GM12864 (cell line): ENCODE results near the gene SLC6A3.

Experiments used
- DNase-seq: peaks from one replicate; pipeline ENCODE4 v3.0.0-alpha.2; 2011; ENCODE audit warnings: low read depth
- H3K4me3 ChIP-seq: 2 replicates; pipeline ENCODE4 v1.5.1; 2011; ENCODE audit warnings: mild to moderate bottlenecking, low read depth, low read length, control low read depth
- TF ChIP-seq, protein P1 (sequence below): IDR thresholded peaks from 2 replicates; pipeline ENCODE4 v1.5.1; 2011; ENCODE audit warnings: low read depth, mild to moderate bottlenecking, moderate library complexity, low read length, control low read depth, inconsistent platforms; ENCODE audit errors: missing control alignments

SLC6A3 gene

DNA sequence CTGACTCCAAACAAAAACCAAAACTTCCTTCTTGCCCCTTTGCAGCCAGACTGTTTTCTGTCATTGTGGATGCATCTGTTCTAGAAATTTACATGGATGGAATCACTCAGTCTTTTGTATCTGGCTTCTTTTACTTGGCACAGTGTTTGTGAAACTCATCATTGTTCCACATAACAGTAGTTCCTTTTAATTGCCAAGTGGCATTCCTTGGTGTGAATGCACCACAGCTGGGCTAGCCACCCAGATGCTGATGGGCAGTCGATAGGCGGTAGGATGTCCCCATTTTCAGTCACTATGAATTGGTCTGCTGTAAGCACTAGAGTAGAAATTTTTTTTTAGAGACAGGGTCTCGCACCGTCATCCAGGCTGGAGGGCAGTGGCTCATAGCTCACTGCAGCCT is 94.1 kb downstream of the SLC6A3 start:
- DNase-seq: no peak
- TF ChIP-seq, protein P1, sequence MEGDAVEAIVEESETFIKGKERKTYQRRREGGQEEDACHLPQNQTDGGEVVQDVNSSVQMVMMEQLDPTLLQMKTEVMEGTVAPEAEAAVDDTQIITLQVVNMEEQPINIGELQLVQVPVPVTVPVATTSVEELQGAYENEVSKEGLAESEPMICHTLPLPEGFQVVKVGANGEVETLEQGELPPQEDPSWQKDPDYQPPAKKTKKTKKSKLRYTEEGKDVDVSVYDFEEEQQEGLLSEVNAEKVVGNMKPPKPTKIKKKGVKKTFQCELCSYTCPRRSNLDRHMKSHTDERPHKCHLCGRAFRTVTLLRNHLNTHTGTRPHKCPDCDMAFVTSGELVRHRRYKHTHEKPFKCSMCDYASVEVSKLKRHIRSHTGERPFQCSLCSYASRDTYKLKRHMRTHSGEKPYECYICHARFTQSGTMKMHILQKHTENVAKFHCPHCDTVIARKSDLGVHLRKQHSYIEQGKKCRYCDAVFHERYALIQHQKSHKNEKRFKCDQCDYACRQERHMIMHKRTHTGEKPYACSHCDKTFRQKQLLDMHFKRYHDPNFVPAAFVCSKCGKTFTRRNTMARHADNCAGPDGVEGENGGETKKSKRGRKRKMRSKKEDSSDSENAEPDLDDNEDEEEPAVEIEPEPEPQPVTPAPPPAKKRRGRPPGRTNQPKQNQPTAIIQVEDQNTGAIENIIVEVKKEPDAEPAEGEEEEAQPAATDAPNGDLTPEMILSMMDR: no peak

DNA sequence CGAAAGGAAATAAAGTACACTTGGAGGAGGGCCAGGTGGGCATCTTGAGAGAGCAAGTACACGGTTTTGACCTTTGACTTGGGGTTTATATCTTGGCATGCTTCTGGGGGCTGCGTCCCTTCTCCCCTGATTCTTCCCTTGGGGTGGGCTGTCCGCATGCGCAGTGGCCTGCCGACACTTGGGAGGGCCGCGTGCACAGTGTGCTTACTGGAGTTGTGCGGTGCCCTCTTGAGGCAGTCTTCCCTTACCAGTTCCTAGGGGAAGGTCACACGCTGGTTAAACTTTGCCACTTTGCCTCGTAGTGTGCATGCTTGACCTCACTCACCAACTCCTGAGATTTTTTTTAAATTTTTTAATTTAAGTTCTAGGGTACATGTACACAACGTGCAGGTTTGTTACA is 96.0 kb downstream of the SLC6A3 start:
- DNase-seq: no peak
- TF ChIP-seq, protein P1: no peak
- H3K4me3 ChIP-seq: no peak overlapping the region

More for the DNA sequence above, 94.1 kb downstream of the SLC6A3 start:
- no peak overlapping the region for H3K4me3 ChIP-seq

DNA sequence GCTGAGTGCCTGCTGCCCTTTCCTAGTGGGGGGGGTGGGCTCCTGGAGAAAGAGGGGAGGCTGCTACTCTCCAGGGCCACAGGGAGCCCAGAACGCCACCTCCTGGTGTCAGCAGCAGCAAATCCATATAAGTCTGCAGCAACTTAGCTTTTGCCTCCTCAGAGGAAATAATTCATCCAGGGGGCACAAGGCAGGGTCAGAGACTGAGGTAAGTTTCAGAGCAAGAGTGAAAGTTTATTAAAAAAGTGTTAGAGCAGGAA is 96.3 kb downstream of the SLC6A3 start:
- DNase-seq: no peak
- no peak overlapping the region for H3K4me3 ChIP-seq
- TF ChIP-seq, protein P1: no peak

DNA sequence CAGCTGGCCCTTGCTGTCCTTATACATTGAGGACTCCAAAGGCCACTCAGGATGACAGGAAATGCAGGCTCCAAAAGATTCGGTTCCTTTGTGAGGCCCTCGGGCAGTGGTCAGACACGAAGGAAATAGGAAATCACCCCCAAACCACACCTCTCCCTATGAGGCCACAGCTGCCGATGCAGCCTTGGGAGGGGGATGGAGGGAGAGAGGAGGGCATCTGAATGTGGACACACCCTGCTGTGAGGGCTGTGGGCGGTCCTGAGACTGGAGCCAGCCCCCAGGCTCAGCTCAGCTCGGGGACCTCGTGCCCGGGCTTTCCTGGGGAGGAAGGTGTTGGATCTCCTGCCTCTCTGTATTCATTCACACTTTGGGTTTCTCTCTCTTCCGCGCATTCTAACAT is 97.7 kb downstream of the SLC6A3 start:
- TF ChIP-seq, protein P1: no peak
- DNase-seq: no peak

DNA sequence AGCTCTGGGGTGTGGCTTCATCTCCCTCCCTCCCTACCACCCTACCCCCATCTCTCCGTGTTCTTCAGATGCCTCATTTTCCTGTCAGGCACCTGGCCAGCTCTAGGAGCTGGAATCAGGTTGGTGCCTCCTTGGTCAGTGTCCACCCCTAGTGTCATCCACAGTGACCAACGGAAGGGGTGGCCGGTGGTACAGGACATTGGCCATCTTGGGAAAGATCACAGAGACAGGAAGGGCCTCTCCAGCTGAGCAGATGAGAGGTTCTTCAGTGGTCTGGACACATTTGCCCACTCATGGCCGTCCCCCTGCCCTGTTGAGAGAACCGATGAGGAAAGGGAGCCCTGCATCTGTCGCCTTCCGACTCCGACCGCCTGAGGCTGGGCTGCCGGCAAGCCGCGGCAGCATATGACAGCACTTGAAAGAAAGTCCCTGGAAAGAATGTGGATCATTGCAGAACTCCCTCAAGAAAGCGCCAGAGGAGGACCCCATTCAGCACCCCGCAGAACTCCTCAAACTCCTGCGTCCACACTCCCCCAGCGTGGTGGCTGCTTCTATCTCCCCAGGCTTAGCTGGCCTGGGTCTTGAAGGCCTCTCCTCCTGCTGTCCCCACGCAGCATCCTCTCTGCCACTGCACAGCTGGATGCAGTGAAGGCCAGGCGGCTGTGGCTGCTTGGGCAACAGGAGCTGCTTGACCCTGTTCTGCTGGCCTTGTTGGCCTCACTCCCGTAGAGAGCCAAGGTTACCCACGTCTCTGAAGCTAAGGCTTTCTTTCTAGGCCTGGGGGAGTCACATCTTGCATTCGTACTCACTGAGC is 98.4 kb downstream of the SLC6A3 start:
- no peak for DNase-seq
- TF ChIP-seq, protein P1: no peak
- H3K4me3 ChIP-seq: no peak overlapping the region

More for the DNA sequence above, 97.7 kb downstream of the SLC6A3 start:
- no peak overlapping the region for H3K4me3 ChIP-seq

DNA sequence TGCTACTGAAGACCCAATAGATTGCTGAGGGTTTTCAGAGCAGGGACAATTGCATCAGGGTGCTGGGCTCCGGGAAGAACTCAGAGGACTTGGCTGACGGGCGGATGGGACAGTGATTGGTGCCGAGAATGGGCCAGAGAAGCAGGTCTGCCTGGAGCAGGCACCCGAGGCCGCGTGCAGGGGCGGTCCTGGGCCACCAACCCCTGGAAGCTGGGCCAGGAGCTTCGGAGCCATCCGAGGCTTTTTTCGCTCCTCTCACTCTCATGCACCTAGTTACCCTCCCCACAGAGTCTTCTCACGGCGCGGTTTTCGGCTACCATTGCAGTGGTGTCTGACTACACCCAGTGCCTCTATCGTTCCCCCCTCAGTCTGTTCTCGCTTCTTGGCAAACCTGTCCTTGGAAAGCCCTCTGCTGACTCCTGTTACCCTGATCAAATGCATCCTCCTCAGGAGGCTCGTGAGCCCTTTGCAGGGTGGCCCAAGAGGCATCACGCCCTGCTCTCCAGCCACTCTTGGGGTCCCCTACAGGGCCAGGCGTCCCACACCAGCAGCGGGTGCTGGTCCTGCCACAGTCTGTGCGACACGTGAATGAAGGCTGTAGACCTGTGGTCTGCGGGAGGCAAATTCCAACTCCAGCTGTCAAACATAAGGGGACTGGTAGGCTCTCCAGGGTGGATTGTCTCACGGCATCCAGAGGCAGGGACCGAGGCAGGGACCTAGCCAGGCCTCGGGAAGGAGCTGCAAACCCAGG is 99.2 kb downstream of the SLC6A3 start:
- TF ChIP-seq, protein P1: no peak
- peak overlapping the region; percentile 85 for H3K4me3 ChIP-seq
- DNase-seq: no peak
